ENCODE measurements around the gene DDOST. TPM values are rescaled to one million over a fixed set of nuclear protein-coding genes. Genes with fewer than 3 reads are reported as not detected.

DDOST gene
- total RNA-seq, 1 experiment from 2014 or later: 292 TPM

- no peak for TF ChIP-seq CTCF (IDR thresholded peaks at IDR 0.05; ENCODE audit: unreplicated experiment)
- Mint-ChIP-seq H3K27ac (ENCODE audit: low read depth, unreplicated experiment) (no peak overlapping the region), H3K9me3 (ENCODE audit: unreplicated experiment) (no peaks in the 10 kb centered on the region), H3K27me3 (ENCODE audit: insufficient read depth, unreplicated experiment) (no peaks in the 10 kb centered on the region), H3K36me3 (ENCODE audit: insufficient read depth, unreplicated experiment) (no peaks in the 10 kb centered on the region), H3K4me1 (ENCODE audit: insufficient read depth, unreplicated experiment) (no peaks in the 10 kb centered on the region), H3K4me3 (ENCODE audit: unreplicated experiment) (no peak overlapping the region)
- CTCF ChIA-PET: no interaction called here
- intact Hi-C loops (cut with micrococcal nuclease): no loop called here
- BruUV-seq (replicated peaks): no TSS peak
- POLR2A ChIA-PET: no interaction called here
- DNase-seq (ENCODE audit: unreplicated experiment): no peak
Observed at GRCh38 chr1:20685741-20686140, 24.6 kb upstream of the DDOST start.

GRCh38 chr1:20685099-20685662, 24.0 kb upstream of the DDOST start:
- CTCF ChIA-PET: interaction anchor here (0.5 to 0.6 kb wide), 2 partner anchors 482 to 900 kb away, joined by 3 read pairs; no protein-coding TSS in a partner anchor
- no peak overlapping the region for H3K27ac Mint-ChIP-seq (ENCODE audit: low read depth, unreplicated experiment)

GRCh38 chr1:20684651-20685050, 23.5 kb upstream of the DDOST start:
- no peak overlapping the region for H3K27ac Mint-ChIP-seq (ENCODE audit: low read depth, unreplicated experiment)
- TF ChIP-seq CTCF (IDR thresholded peaks at IDR 0.05; ENCODE audit: unreplicated experiment): no peak
- CTCF ChIA-PET: interaction anchor here (0.5 kb wide), 1 partner anchor 899 kb away, joined by 3 read pairs; no protein-coding TSS in a partner anchor
- no peak overlapping the region for H3K4me3 Mint-ChIP-seq (ENCODE audit: unreplicated experiment)
- H3K36me3 Mint-ChIP-seq (ENCODE audit: insufficient read depth, unreplicated experiment): no peaks in the 10 kb centered on the region
- intact Hi-C loops (cut with micrococcal nuclease): no loop called here
- DNase-seq (ENCODE audit: unreplicated experiment): no peak
- POLR2A ChIA-PET: no interaction called here
- no peaks in the 10 kb centered on the region for H3K27me3 Mint-ChIP-seq (ENCODE audit: insufficient read depth, unreplicated experiment)
- H3K4me1 Mint-ChIP-seq (ENCODE audit: insufficient read depth, unreplicated experiment): no peaks in the 10 kb centered on the region
- no peaks in the 10 kb centered on the region for H3K9me3 Mint-ChIP-seq (ENCODE audit: unreplicated experiment)
- no TSS peak for BruUV-seq (replicated peaks)

More at GRCh38 chr1:20685099-20685662, 24.0 kb upstream of the DDOST start:
- BruUV-seq (replicated peaks): no TSS peak
- Mint-ChIP-seq H3K9me3 (ENCODE audit: unreplicated experiment) (no peaks in the 10 kb centered on the region), H3K36me3 (ENCODE audit: insufficient read depth, unreplicated experiment) (no peaks in the 10 kb centered on the region), H3K4me1 (ENCODE audit: insufficient read depth, unreplicated experiment) (no peaks in the 10 kb centered on the region), H3K4me3 (ENCODE audit: unreplicated experiment) (no peak overlapping the region), H3K27me3 (ENCODE audit: insufficient read depth, unreplicated experiment) (no peaks in the 10 kb centered on the region)
- DNase-seq (ENCODE audit: unreplicated experiment): no peak
- POLR2A ChIA-PET: no interaction called here
- no peak for TF ChIP-seq CTCF (IDR thresholded peaks at IDR 0.05; ENCODE audit: unreplicated experiment)
- intact Hi-C loops (cut with micrococcal nuclease): no loop called here

GRCh38 chr1:20684050-20684620, 23.0 kb upstream of the DDOST start:
- BruUV-seq (replicated peaks): no TSS peak
- H3K4me3 Mint-ChIP-seq (ENCODE audit: unreplicated experiment): no peak overlapping the region
- H3K4me1 Mint-ChIP-seq (ENCODE audit: insufficient read depth, unreplicated experiment): no peaks in the 10 kb centered on the region
- H3K27me3 Mint-ChIP-seq (ENCODE audit: insufficient read depth, unreplicated experiment): no peaks in the 10 kb centered on the region
- no peak overlapping the region for H3K27ac Mint-ChIP-seq (ENCODE audit: low read depth, unreplicated experiment)
- intact Hi-C loops (cut with micrococcal nuclease): no loop called here
- no peaks in the 10 kb centered on the region for H3K9me3 Mint-ChIP-seq (ENCODE audit: unreplicated experiment)
- DNase-seq (ENCODE audit: unreplicated experiment): no peak
- ChIA-PET POLR2A (no interaction called here), CTCF (no interaction called here)
- no peaks in the 10 kb centered on the region for H3K36me3 Mint-ChIP-seq (ENCODE audit: insufficient read depth, unreplicated experiment)
- TF ChIP-seq CTCF (IDR thresholded peaks at IDR 0.05; ENCODE audit: unreplicated experiment): no peak

Data from MCF 10A (cell line).